GM18520 (cell line): ENCODE data around the gene PRSS53.

Source experiments
- ATAC-seq: cut with Tn5 transposase; IDR thresholded peaks from one replicate; pipeline ENCODE4 v1.9.1; 2021; ENCODE audit not compliant: unreplicated experiment

The PRSS53 gene

DNA sequence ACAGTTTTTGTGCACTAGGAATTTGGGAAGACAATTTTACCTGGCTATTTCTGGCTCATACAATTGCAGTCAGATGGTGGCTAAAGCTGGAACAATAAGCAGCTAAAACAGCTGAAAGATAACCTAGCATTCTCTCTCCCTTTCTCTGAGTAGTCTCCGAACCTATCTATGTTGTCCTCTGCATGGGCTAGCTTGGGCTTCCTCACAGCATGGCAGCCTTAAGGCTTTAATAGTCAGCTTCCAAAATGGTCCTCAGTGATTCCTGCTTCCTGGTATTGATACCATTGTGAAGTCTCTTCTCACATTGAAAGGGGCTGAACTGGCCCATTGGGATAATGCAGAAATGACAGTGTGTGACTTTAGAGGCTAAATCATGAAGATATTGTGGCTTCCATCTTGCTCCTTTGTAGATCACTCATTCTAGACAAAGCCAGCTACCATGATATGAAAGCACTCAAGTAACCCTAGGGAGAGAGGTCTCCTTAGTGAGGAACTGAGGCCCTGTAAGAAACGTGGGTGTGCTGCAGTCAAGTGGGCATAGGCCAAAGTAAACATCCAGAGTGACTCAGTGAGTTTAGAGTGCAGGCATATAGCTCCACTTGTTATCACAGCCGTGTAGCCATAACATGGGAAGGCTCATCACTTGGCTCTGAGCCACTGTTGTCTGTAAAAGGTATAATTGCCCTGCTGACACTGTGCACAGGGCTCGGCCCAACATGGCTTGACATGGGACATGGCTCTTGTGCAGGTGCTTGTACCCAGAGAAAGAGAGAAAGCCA is 11.3 kb upstream of the PRSS53 start:
- no peak for ATAC-seq

DNA sequence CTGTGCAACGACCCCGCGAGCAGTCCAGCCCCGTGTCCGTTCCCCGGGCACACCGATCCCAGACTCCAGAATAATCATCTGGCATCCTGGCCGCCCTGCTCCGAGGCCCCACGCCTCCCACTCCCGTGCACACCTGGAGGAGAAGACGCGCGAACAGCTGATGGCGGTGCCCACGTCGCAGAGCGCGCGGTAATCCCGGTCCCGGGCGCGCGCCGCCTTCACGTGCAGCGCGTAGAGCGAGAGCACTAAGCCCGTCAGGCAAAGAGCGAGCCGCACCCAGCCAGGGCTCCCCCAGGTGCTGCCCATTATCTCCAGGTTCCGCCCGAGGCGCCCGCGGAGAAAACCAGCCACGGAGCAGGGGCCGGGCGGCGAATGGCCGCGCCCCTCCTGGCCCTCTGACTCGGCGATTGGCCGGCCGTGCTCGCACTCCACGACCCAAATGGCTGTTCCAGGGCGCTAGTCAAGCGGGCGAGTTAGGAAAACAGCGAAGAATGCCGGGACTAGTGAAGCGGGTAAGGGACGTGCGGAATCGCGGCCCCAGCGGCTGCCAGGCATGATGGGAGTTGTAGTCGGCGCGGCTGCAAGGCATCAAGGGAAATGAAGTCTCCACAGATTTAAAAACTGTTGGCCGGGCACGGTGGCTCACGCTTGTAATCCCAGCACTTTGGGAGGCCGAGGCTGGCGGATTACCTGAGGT is 5.8 kb upstream of the PRSS53 start, which contains the start of gene VKORC1:
Gene VKORC1 (minus strand): TSS at position 374 of the 697 bp plus-strand sequence. CDS start 68 bp downstream, at position 306.
- peak; percentile 82 for ATAC-seq

- no peak for ATAC-seq
Observed at GRCh38 chr16:31094088-31094423, 5.3 kb upstream of the PRSS53 start.

- no peak for ATAC-seq
Observed at GRCh38 chr16:31093132-31093703, 4.5 kb upstream of the PRSS53 start.

- no peak for ATAC-seq
Observed at GRCh38 chr16:31092330-31092729, 3.6 kb upstream of the PRSS53 start.

DNA sequence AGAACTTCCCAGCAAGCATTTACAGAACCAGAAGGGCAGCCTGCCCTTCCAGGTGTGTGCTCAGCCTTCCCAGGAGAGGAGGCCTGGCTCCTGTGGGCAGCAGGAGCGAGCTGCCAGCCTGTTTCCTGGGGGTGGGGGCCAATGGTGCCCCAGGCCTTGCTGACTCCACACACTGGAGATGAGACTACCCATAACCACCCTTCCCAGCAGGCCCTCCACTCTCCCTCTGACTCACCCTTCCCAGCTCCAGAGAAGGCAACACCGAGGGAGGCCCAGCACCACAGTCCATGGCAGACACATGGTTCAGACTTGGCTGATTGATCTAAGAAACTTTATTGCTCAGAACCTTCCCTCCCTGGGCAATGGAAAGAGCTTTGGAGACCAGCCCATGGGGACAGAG is 1.8 kb upstream of the PRSS53 start:
- no peak for ATAC-seq

DNA sequence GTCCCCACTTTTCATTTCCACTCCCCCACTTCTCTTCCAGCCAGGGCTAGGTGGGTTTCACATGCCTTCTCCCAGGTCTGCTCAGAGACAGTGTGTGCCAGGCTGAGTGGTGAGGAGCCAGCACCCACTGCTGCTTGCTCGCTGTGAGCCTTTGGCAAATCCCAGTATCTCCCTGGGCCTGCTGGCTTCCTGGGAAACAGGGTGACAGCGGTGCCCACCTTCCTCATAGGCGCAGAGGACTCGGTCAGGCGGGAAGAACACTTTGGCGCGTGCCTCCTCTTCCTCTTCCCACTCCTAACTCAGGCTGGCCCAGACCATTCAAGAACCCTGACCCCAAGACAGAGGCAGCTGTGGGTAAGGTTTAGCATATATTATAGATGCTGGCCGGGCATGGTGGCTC is 456 bp upstream of the PRSS53 start:
- ATAC-seq = no peak

- ATAC-seq = no peak
Observed at GRCh38 chr16:31087971-31088370, 772 bp downstream of the PRSS53 start.

DNA sequence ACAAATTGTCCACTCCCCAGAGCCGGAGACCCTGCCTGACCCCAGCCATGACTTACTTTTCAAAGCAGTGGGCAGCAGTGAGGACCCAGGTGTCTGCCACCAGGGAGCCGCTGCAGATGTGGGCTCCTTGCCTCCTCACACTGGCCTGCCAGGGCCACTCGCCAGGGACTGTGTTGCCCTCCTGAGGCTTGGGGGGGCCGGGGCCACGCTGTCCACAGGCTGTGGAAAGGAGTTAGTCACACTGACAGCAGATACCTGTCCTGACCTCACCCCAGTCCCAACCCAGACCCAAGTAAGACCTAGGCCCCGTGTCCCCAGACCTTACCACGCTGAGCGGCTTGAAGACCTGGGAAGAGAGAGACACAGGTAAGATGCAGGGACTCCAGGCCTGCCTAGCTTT is 1.3 kb downstream of the PRSS53 start:
- ATAC-seq = no peak

DNA sequence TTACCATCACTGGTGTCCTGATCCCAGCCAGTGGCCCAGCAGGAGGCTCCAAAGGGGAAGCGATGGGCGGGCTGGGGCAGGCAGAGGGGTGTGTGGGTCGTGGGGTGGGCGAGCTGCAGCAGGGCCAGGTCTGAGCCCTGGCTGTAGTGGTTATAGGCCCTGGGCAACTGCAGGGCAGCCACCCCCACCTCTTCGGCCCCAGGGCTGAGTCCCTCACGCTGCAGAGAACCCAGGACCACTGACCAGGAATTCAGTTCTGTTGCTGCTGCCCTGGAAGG is 2.2 kb downstream of the PRSS53 start:
- ATAC-seq = no peak

GRCh38 chr16:31085873-31086628 is 2.7 kb downstream of the PRSS53 start:
- no peak for ATAC-seq

GRCh38 chr16:31085411-31085810 is 3.3 kb downstream of the PRSS53 start:
- ATAC-seq = no peak

DNA sequence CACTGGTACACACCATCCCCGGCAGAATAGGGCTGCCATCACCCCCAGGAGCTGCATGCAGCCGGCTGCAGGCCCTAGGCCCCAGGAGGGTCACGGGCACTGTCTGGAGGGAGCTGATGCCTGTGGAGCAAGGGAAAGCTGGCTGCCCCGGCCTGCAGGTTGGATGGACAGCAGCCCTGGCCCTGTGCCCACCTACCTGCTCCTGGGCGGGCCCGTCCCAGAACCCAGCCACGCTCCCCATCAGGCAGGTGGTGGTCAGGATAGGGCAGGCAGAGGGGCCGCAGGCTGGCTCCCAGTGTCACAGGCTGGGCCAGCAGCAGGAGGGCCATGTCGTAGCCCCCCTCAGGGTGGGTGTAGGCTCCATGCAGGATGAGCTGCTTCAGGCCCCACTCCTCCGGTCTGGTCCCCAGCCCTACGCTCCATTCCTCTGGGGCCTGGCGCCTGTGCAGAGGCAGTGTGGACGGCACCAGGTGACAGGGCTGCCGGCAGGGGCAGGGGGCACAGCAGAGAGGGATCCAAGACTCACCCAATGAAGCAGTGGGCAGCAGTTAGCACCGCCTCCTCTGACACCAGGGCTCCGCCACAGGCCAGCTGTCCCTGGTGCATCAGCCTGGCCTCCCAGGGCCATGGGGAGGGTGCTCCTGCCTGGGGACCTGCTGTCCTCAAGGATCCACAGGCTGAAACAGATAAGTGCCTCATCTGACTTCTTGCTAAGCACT is 4.0 kb downstream of the PRSS53 start:
- no peak for ATAC-seq

GRCh38 chr16:31083981-31084380 is 4.8 kb downstream of the PRSS53 start:
- no peak for ATAC-seq

DNA sequence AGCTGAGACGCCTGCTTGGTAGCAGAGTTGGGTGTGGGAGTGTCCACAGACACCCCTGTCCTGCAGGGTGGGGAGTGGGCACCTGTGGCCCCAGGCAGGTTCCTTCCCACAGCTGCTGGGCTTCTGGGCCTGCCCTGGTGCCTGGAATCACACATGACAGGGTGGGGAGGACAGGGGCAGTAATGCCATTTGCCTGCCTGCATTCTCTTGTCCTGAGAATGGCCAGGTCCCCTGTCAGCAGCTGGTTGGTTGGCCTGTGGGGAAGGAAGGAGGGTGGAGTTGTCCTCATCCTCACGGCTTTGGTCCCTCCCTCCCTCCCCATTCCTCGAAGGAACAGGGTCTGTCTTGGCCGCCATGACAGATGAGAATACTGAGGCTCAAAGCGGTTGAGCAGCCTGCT is 5.2 kb downstream of the PRSS53 start:
- ATAC-seq = no peak

DNA sequence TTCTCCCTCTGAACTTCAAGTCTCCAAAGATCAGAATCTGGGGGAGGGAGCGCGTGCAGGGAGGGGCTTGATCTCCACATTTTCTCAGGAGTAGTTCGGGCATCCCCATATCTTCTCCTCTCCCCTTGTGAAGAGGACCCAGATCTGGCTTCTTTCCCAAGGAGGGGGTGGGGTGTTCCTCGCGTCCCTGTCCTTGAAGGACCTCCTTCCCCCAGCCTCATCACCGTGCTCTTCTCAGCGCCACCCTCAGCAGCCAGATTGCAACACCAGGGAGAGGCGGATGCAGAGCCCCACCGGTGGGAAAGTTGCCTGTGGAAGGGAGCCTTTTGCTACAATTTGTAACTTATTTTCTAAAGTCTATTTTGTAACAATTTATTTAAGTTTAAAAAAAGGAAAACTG is 5.7 kb downstream of the PRSS53 start:
- no peak for ATAC-seq

GRCh38 chr16:31082368-31083045 is 6.2 kb downstream of the PRSS53 start:
- ATAC-seq = no peak

DNA sequence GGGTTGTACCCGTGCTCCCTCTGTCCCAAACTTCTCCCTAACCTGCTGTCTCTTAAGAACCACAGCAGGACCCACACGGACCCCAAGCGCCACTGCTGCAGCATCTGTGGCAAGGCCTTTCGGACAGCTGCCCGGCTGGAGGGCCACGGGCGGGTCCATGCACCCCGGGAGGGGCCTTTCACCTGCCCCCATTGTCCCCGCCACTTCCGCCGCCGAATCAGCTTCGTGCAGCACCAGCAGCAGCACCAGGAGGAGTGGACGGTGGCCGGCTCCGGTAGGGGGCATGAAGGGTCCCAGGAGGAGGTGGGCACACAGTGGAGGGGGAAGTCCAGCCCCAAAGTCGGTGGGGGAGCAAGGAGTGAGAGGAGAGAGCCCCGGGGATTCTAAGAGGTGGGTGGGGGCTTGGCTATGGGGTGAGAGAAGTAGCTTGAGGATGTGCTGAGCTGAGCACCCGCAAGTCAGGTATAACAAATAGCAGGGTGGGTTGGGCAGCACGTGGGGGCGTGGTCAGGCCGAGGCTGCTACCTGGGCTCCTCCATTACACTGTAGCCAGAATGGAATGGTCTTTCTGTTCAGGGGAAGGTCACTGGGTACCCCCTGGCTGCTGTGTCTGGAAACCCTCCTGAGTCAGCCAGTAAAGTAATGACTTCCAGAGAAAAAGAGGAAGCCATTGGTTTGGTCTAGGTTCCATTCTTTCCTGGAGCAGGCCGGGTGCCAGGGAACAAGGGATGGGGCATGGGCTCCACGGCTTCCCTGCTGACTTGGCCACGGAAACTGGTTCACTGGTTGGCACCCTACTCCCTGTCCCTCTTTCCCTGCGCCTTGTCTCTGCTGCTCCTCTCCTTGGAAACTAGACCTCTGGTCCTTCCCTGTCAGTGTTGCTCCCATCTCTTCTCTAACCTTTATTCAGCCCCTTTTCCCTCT is 7.1 kb downstream of the PRSS53 start:
- no peak for ATAC-seq

GRCh38 chr16:31080756-31081419 is 7.9 kb downstream of the PRSS53 start:
- no peak for ATAC-seq
